Progenitor cell of endocrine pancreas (in vitro differentiated cells): ENCODE measurements around the gene MTA3. TPM values are rescaled to one million over a fixed set of nuclear protein-coding genes. Genes with fewer than 3 reads are reported as not detected.

Experiments
- DNase-seq: peaks from one replicate; pipeline ENCODE4 v3.0.0; 2021; ENCODE audit warnings: low spot score; ENCODE audit not compliant: unreplicated experiment
- H3K27ac Mint-ChIP-seq: 2 replicates; pipeline ENCODE4 v1.8.0; 2021; ENCODE audit warnings: mild to moderate bottlenecking, moderate library complexity, mixed read lengths
- H3K27me3 Mint-ChIP-seq: 2 replicates; pipeline ENCODE4 v1.8.0; 2021; ENCODE audit warnings: mixed read lengths
- H3K36me3 Mint-ChIP-seq: 2 replicates; pipeline ENCODE4 v1.8.0; 2022; ENCODE audit warnings: mixed read lengths; ENCODE audit not compliant: insufficient read depth
- H3K4me1 Mint-ChIP-seq: 2 replicates; pipeline ENCODE4 v1.8.0; 2021; ENCODE audit warnings: low read depth, mixed read lengths
- H3K4me3 Mint-ChIP-seq: 2 replicates; pipeline ENCODE4 v1.8.0; 2021; ENCODE audit warnings: low read depth, mild to moderate bottlenecking, moderate library complexity, mixed read lengths
- H3K9me3 Mint-ChIP-seq: 2 replicates; pipeline ENCODE4 v1.8.0; 2021; ENCODE audit warnings: low read depth, mixed read lengths
- total RNA-seq: library from RNA; stranded (reverse); gene quantifications from 2 replicates; pipeline ENCODE4 v1.2.1, GENCODE V29; 2021
- TF ChIP-seq, protein P1 (sequence below): fragments of 200-600 bp; sonication (generic); IDR thresholded peaks from one replicate; pipeline ENCODE4 v1.5.0; 2021; ENCODE audit warnings: antibody characterized with exemption, mild to moderate bottlenecking; ENCODE audit not compliant: unreplicated experiment

MTA3 gene
- total RNA-seq, 1 donor from 2014 or later: 96.0 TPM

- Mint-ChIP-seq H3K9me3 (no peaks in the 10 kb centered on the region), H3K4me3 (no peak overlapping the region), H3K36me3 (peaks cover 5% of the 10 kb centered on the region), H3K27me3 (no peaks in the 10 kb centered on the region), H3K27ac (no peak overlapping the region), H3K4me1 (peaks cover 4% of the 10 kb centered on the region)
- DNase-seq: no peak
- TF ChIP-seq, protein P1, sequence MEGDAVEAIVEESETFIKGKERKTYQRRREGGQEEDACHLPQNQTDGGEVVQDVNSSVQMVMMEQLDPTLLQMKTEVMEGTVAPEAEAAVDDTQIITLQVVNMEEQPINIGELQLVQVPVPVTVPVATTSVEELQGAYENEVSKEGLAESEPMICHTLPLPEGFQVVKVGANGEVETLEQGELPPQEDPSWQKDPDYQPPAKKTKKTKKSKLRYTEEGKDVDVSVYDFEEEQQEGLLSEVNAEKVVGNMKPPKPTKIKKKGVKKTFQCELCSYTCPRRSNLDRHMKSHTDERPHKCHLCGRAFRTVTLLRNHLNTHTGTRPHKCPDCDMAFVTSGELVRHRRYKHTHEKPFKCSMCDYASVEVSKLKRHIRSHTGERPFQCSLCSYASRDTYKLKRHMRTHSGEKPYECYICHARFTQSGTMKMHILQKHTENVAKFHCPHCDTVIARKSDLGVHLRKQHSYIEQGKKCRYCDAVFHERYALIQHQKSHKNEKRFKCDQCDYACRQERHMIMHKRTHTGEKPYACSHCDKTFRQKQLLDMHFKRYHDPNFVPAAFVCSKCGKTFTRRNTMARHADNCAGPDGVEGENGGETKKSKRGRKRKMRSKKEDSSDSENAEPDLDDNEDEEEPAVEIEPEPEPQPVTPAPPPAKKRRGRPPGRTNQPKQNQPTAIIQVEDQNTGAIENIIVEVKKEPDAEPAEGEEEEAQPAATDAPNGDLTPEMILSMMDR: no peak
Observed at GRCh38 chr2:42756150-42756775, 187.8 kb downstream of the MTA3 start.

GRCh38 chr2:42756966-42757513, 188.6 kb downstream of the MTA3 start:
- Mint-ChIP-seq H3K4me3 (no peak overlapping the region), H3K4me1 (peaks cover 4% of the 10 kb centered on the region), H3K9me3 (no peaks in the 10 kb centered on the region), H3K27me3 (no peaks in the 10 kb centered on the region), H3K36me3 (peaks cover 5% of the 10 kb centered on the region), H3K27ac (no peak overlapping the region)
- TF ChIP-seq, protein P1: no peak
- DNase-seq: no peak

- TF ChIP-seq, protein P1: no peak
- Mint-ChIP-seq H3K27ac (no peak overlapping the region), H3K4me1 (peaks cover 4% of the 10 kb centered on the region), H3K9me3 (no peaks in the 10 kb centered on the region), H3K36me3 (peaks cover 8% of the 10 kb centered on the region), H3K27me3 (no peaks in the 10 kb centered on the region), H3K4me3 (no peak overlapping the region)
- DNase-seq: no peak
Observed at GRCh38 chr2:42757981-42758740, 189.7 kb downstream of the MTA3 start.

GRCh38 chr2:42758751-42759150, 190.3 kb downstream of the MTA3 start:
- Mint-ChIP-seq H3K9me3 (no peaks in the 10 kb centered on the region), H3K4me1 (peaks cover 2% of the 10 kb centered on the region)
- TF ChIP-seq, protein P1: no peak

GRCh38 chr2:42761554-42761953, 193.1 kb downstream of the MTA3 start:
- TF ChIP-seq, protein P1: no peak
- no peak overlapping the region for H3K4me3 Mint-ChIP-seq

More at GRCh38 chr2:42758751-42759150, 190.3 kb downstream of the MTA3 start:
- Mint-ChIP-seq H3K27ac (no peak overlapping the region), H3K36me3 (peaks cover 5% of the 10 kb centered on the region), H3K27me3 (no peaks in the 10 kb centered on the region), H3K4me3 (no peak overlapping the region)
- no peak for DNase-seq

More at GRCh38 chr2:42761554-42761953, 193.1 kb downstream of the MTA3 start:
- H3K4me1 Mint-ChIP-seq: no peaks in the 10 kb centered on the region
- H3K36me3 Mint-ChIP-seq: peaks cover 4% of the 10 kb centered on the region
- DNase-seq: no peak
- H3K9me3 Mint-ChIP-seq: no peaks in the 10 kb centered on the region
- H3K27me3 Mint-ChIP-seq: no peaks in the 10 kb centered on the region
- H3K27ac Mint-ChIP-seq: no peak overlapping the region
